GM12865 (cell line): ENCODE results near the gene HABP4.
"Not testable (repeated sequence)": the region's sequence is repeated elsewhere in the genome, so short reads cannot be mapped to it uniquely, and the experiment has no call there.

ENCODE experiments used
- DNase-seq: peaks from one replicate; pipeline ENCODE4 v3.0.0; 2010; ENCODE audit warnings: low read depth
- H3K4me3 ChIP-seq: 2 replicates; pipeline ENCODE4 v1.5.1; 2011; ENCODE audit warnings: mild to moderate bottlenecking, low read depth, low read length, control low read depth
- CTCF ChIP-seq: IDR thresholded peaks from 2 replicates; pipeline ENCODE4 v1.5.1; 2011; ENCODE audit warnings: low read length, control low read depth, low read depth, inconsistent platforms; ENCODE audit not compliant: insufficient read depth; ENCODE audit errors: missing control alignments

The HABP4 gene

GRCh38 chr9:96502539-96503373 is 52.8 kb downstream of the HABP4 start:
- TF ChIP-seq CTCF, result no peak
- no peak overlapping the region for H3K4me3 ChIP-seq

GRCh38 chr9:96503374-96503748 is 53.4 kb downstream of the HABP4 start:
- H3K4me3 ChIP-seq, DNase-seq: not testable (repeated sequence)

More at GRCh38 chr9:96502539-96503373, 52.8 kb downstream of the HABP4 start:
- DNase-seq, result no peak

GRCh38 chr9:96503918-96504317 is 53.9 kb downstream of the HABP4 start:
- no peak for TF ChIP-seq CTCF
- no peak for DNase-seq

GRCh38 chr9:96505316-96505991 is 55.5 kb downstream of the HABP4 start:
- TF ChIP-seq CTCF, result no peak
- no peak overlapping the region for H3K4me3 ChIP-seq
- DNase-seq, result no peak

More at GRCh38 chr9:96503918-96504317, 53.9 kb downstream of the HABP4 start:
- no peak overlapping the region for H3K4me3 ChIP-seq

GRCh38 chr9:96508227-96508940 is 58.4 kb downstream of the HABP4 start:
- no peak for TF ChIP-seq CTCF
- no peak for DNase-seq
- H3K4me3 ChIP-seq, result no peak overlapping the region

- DNase-seq, result no peak
- H3K4me3 ChIP-seq, result no peak overlapping the region
- TF ChIP-seq CTCF, result no peak
These were observed 59.1 kb downstream of the HABP4 start for GRCh38 chr9:96509026-96509425.

- no peak overlapping the region for H3K4me3 ChIP-seq
- no peak for DNase-seq
- TF ChIP-seq CTCF, result no peak
These were observed 59.9 kb downstream of the HABP4 start for GRCh38 chr9:96509848-96510247.
